ENCODE results near the gene CEPT1. TPM values are rescaled to one million over a fixed set of nuclear protein-coding genes. Genes with fewer than 3 reads are reported as not detected.

CEPT1 gene
- total RNA-seq, 1 donor from 2014 or later, result 37.8 TPM

DNA sequence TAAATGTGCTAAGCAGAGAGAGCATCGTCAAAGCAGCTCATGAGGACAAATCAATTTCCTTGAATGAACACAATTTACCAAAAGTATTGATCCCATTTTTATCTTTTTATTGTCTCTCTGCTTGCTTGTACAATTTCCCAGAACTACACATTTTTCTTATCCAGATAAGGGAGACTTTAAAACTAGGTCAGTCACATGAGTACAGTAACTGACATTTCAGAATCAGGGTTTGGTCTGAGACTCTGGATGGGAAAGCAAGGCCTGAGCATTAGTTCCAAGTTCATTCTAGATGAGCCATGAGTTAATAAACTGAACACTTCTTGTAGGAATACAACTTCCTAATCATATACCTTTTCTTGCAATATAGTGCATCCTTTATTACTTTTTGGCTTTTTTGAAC lies 71.9 kb downstream of the CEPT1 start:
- no peak for DNase-seq (ENCODE audit: extremely low spot score in 2 of 2)
- Histone ChIP-seq H3K27me3 (no peaks in the 10 kb centered on the region), H3K9me3 (no peaks in the 10 kb centered on the region), H3K36me3 (no peaks in the 10 kb centered on the region), H3K4me3 (no peak overlapping the region), H3K27ac (no peak overlapping the region), H3K4me1 (no peaks in the 10 kb centered on the region)
- intact Hi-C loops (cut with DNase I), result no loop called here
- TF ChIP-seq POLR2A (IDR thresholded peaks at IDR 0.05) (no peak), POLR2AphosphoS5 (IDR thresholded peaks at IDR 0.05; ENCODE audit: insufficient read depth in 1 of 2, low read depth in 1 of 2) (no peak)
- TF ChIP-seq, protein P1, sequence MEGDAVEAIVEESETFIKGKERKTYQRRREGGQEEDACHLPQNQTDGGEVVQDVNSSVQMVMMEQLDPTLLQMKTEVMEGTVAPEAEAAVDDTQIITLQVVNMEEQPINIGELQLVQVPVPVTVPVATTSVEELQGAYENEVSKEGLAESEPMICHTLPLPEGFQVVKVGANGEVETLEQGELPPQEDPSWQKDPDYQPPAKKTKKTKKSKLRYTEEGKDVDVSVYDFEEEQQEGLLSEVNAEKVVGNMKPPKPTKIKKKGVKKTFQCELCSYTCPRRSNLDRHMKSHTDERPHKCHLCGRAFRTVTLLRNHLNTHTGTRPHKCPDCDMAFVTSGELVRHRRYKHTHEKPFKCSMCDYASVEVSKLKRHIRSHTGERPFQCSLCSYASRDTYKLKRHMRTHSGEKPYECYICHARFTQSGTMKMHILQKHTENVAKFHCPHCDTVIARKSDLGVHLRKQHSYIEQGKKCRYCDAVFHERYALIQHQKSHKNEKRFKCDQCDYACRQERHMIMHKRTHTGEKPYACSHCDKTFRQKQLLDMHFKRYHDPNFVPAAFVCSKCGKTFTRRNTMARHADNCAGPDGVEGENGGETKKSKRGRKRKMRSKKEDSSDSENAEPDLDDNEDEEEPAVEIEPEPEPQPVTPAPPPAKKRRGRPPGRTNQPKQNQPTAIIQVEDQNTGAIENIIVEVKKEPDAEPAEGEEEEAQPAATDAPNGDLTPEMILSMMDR (IDR thresholded peaks at IDR 0.05), result no peak

DNA sequence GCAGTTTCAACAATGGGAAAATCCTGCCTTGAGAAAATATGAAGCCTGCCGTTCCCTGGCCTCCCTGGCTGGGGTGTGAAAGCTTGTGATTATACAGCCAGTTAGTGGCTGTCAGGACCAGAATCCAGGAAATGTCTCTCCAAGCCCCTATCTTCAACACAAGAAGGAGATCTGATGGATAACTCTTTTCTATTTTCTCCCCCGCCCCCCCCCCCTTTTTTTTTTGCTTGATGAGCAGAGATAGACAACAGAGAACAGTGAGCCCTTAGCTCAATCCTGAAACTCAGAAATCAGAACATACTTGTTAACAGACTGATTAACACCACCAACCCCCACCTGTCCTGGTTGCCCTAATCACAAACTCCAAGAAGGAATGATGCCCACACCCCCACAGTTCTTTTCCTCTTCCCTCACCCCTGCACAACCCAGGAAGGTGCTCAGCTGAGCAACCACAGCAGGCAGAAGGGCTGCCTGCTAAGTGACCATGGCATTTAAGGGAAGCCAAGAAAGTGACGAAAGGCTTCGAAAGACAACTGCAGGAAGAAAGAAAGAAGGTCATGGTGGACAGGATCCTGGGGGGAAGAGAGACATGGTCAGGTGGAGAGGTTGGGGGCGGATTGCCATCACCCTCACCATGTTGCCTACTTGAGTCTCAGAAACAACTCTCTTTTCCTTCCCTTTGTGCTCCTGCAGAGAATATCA lies 72.8 kb downstream of the CEPT1 start:
- H3K9me3 ChIP-seq, result no peaks in the 10 kb centered on the region
- TF ChIP-seq POLR2AphosphoS5 (IDR thresholded peaks at IDR 0.05; ENCODE audit: insufficient read depth in 1 of 2, low read depth in 1 of 2) (no peak), POLR2A (IDR thresholded peaks at IDR 0.05) (no peak)
- TF ChIP-seq, protein P1 (IDR thresholded peaks at IDR 0.05), result no peak
- H3K4me1 ChIP-seq, result no peaks in the 10 kb centered on the region
- no peak for DNase-seq (ENCODE audit: extremely low spot score in 2 of 2)
- no peak overlapping the region for H3K27ac ChIP-seq
- no peaks in the 10 kb centered on the region for H3K36me3 ChIP-seq
- H3K27me3 ChIP-seq, result no peaks in the 10 kb centered on the region
- intact Hi-C loops (cut with DNase I), result no loop called here
- H3K4me3 ChIP-seq, result no peak overlapping the region

DNA sequence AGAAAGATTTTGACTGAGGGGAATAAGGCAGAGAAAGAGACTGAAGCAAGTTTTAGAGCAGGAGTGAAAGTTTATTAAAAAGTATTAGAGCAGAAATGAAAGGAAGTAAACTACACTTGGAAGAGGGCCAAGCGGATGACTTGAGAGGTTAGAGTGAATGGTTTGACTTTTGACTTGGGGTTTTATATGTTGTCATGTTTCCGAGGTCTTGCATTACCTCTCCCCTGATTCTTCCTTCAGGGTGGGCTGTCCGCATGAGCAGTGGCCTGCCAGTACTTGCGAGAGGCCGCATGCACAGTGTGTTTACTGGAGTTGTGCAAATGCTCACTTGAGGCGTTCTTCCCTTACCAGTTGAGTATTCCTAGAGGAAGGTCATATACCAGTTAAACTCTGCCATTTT lies 73.4 kb downstream of the CEPT1 start:
- intact Hi-C loops (cut with DNase I), result no loop called here
- no peaks in the 10 kb centered on the region for H3K36me3 ChIP-seq
- no peak overlapping the region for H3K27ac ChIP-seq
- H3K27me3 ChIP-seq, result no peaks in the 10 kb centered on the region
- DNase-seq (ENCODE audit: extremely low spot score in 2 of 2), result no peak
- H3K9me3 ChIP-seq, result no peaks in the 10 kb centered on the region
- TF ChIP-seq POLR2AphosphoS5 (IDR thresholded peaks at IDR 0.05; ENCODE audit: insufficient read depth in 1 of 2, low read depth in 1 of 2) (no peak), POLR2A (IDR thresholded peaks at IDR 0.05) (no peak)
- TF ChIP-seq, protein P1 (IDR thresholded peaks at IDR 0.05), result no peak
- no peaks in the 10 kb centered on the region for H3K4me1 ChIP-seq
- H3K4me3 ChIP-seq, result no peak overlapping the region

- H3K4me3 ChIP-seq, result no peak overlapping the region
Observed at GRCh38 chr1:111214074-111214801, 74.2 kb downstream of the CEPT1 start.

More at GRCh38 chr1:111214074-111214801, 74.2 kb downstream of the CEPT1 start:
- Histone ChIP-seq H3K27ac (no peak overlapping the region), H3K36me3 (no peaks in the 10 kb centered on the region), H3K27me3 (no peaks in the 10 kb centered on the region), H3K4me1 (no peaks in the 10 kb centered on the region), H3K9me3 (no peaks in the 10 kb centered on the region)
- TF ChIP-seq, protein P1 (IDR thresholded peaks at IDR 0.05), result no peak
- TF ChIP-seq POLR2A (IDR thresholded peaks at IDR 0.05) (no peak), POLR2AphosphoS5 (IDR thresholded peaks at IDR 0.05; ENCODE audit: insufficient read depth in 1 of 2, low read depth in 1 of 2) (no peak)
- intact Hi-C loops (cut with DNase I), result no loop called here
- peak in 1 of 2 donors; percentile 52 for DNase-seq (ENCODE audit: extremely low spot score in 2 of 2)
